ENCODE measurements around the gene RBM15. TPM values are rescaled to one million over a fixed set of nuclear protein-coding genes. Genes with fewer than 3 reads are reported as not detected.

The RBM15 gene
- total and polyA plus RNA-seq, 2 of the 13 experiments (the other 11 are each of a cell fraction or from before 2014, with no cell fraction given), result 13.5 to 36.4 TPM

DNA sequence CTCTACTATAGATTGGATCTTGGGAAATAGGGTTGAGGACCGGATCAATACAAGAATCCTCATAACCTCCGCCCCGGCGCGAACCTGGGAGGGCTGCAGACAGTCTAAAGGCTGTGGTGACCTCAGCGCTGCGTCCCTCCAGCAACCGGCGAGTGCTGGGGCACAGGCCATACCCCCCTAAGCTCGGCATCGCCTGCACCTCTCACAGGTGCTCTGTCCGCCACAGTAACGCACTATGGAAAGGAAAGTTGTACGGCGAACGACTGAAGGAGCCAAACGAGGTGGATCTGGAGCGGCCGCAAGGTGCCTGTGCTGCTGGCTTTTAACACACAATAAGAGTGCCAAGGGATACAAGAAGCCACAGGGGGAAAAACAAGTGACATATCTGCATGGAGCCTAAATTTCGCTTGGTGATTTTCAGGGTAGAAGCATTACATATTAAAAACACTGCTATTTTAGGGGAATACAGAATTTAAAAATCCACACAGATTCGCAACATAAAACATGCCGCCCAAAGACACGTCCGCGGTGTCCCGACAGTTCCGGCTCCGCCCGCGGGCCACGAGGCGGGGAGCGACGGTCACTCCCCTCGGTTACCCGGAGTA lies 1.4 kb upstream of the RBM15 start (continued):
- TF ChIP-seq, protein P1, sequence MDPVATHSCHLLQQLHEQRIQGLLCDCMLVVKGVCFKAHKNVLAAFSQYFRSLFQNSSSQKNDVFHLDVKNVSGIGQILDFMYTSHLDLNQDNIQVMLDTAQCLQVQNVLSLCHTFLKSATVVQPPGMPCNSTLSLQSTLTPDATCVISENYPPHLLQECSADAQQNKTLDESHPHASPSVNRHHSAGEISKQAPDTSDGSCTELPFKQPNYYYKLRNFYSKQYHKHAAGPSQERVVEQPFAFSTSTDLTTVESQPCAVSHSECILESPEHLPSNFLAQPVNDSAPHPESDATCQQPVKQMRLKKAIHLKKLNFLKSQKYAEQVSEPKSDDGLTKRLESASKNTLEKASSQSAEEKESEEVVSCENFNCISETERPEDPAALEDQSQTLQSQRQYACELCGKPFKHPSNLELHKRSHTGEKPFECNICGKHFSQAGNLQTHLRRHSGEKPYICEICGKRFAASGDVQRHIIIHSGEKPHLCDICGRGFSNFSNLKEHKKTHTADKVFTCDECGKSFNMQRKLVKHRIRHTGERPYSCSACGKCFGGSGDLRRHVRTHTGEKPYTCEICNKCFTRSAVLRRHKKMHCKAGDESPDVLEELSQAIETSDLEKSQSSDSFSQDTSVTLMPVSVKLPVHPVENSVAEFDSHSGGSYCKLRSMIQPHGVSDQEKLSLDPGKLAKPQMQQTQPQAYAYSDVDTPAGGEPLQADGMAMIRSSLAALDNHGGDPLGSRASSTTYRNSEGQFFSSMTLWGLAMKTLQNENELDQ (CRISPR knock-in tag; IDR thresholded peaks at IDR 0.05; ENCODE audit: borderline replicate concordance), result no peak
- TF ChIP-seq TEAD2 (CRISPR knock-in tag; IDR thresholded peaks at IDR 0.05) (no peak), CBX1 (IDR thresholded peaks at IDR 0.05; ENCODE audit: low read depth) (no peak), ZNF354B (CRISPR knock-in tag; IDR thresholded peaks at IDR 0.05) (no peak), IRF2 (CRISPR knock-in tag; IDR thresholded peaks at IDR 0.05) (no peak; the same call in 1 of the 2 replicates), NRL (CRISPR knock-in tag; IDR thresholded peaks at IDR 0.05; ENCODE audit: borderline replicate concordance) (no peak; the same call in 1 of the 2 replicates)
- TF ChIP-seq, protein P2, sequence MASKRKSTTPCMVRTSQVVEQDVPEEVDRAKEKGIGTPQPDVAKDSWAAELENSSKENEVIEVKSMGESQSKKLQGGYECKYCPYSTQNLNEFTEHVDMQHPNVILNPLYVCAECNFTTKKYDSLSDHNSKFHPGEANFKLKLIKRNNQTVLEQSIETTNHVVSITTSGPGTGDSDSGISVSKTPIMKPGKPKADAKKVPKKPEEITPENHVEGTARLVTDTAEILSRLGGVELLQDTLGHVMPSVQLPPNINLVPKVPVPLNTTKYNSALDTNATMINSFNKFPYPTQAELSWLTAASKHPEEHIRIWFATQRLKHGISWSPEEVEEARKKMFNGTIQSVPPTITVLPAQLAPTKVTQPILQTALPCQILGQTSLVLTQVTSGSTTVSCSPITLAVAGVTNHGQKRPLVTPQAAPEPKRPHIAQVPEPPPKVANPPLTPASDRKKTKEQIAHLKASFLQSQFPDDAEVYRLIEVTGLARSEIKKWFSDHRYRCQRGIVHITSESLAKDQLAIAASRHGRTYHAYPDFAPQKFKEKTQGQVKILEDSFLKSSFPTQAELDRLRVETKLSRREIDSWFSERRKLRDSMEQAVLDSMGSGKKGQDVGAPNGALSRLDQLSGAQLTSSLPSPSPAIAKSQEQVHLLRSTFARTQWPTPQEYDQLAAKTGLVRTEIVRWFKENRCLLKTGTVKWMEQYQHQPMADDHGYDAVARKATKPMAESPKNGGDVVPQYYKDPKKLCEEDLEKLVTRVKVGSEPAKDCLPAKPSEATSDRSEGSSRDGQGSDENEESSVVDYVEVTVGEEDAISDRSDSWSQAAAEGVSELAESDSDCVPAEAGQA (IDR thresholded peaks at IDR 0.05; ENCODE audit: low read depth), result no peak
- TF ChIP-seq, protein P2 (CRISPR knock-in tag; IDR thresholded peaks at IDR 0.05; ENCODE audit: borderline replicate concordance), result no peak; the same call in 1 of the 2 replicates
- TF ChIP-seq, protein P3, sequence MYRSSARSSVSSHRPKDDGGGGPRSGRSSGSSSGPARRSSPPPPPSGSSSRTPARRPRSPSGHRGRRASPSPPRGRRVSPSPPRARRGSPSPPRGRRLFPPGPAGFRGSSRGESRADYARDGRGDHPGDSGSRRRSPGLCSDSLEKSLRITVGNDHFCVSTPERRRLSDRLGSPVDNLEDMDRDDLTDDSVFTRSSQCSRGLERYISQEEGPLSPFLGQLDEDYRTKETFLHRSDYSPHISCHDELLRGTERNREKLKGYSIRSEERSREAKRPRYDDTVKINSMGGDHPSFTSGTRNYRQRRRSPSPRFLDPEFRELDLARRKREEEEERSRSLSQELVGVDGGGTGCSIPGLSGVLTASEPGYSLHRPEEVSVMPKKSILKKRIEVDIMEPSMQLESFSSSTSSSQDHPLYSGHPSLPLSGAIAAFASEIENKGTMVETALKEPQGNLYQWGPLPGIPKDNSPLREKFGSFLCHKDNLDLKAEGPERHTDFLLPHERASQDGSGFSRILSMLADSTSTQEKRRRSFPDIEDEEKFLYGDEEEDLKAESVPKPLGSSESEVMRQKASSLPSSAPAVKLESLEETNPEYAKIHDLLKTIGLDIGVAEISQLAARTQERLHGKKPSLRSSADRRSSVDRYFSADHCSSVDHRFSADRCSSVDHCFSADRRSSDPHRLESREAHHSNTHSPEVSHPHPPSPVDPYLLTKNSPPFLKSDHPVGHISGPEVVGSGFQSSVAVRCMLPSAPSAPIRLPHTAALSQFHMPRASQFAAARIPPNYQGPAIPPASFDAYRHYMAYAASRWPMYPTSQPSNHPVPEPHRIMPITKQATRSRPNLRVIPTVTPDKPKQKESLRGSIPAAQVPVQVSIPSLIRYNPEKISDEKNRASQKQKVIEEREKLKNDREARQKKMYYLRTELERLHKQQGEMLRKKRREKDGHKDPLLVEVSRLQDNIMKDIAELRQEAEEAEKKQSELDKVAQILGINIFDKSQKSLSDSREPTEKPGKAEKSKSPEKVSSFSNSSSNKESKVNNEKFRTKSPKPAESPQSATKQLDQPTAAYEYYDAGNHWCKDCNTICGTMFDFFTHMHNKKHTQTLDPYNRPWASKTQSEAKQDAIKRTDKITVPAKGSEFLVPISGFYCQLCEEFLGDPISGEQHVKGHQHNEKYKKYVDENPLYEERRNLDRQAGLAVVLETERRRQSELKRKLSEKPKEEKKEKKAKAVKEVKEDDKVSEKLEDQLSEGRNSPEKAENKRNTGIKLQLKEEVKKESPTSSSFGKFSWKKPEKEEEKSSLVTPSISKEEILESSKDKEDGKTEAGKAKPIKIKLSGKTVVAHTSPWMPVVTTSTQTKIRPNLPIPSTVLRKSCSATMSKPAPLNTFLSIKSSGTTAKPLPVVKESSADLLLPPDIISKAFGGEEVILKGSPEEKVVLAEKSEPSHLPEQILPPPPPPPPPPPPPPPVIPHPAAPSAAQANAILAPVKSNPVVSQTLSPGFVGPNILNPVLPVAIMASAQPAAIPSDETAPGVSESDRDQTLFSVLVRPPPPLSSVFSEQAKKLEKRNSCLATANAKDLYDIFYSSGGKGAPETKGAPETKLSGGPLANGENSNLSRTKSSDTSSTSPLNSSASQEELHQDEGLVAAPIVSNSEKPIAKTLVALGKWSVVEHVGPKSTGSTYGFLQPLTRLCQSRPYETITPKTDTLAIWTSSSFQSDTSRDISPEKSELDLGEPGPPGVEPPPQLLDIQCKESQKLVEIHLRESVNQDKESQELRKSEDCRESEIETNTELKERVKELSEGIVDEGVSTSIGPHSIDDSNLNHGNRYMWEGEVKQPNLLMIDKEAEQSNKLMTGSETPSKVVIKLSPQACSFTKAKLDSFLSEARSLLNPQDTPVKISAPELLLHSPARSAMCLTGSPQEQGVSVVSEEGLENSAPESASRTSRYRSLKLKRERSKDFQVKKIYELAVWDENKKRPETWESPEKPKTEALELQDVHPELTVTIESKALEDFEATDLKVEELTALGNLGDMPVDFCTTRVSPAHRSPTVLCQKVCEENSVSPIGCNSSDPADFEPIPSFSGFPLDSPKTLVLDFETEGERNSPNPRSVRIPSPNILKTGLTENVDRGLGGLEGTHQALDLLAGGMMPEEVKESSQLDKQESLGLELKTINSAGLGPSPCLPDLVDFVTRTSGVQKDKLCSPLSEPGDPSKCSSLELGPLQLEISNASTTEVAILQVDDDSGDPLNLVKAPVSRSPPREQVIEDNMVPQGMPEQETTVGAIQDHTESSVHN (CRISPR knock-in tag; IDR thresholded peaks at IDR 0.05), result no peak

All from HepG2 (cell line).